PC-3 (cell line): ENCODE results near the gene SLC12A9.

Experiments used
- EZH2phosphoT487 ChIP-seq: fragments of 300-600 bp; sonication (generic); IDR thresholded peaks from 2 replicates; pipeline ENCODE4 v1.6.1; 2018; ENCODE audit warnings: mild to moderate bottlenecking, antibody characterized with exemption, low read length, borderline replicate concordance
- TF ChIP-seq, protein P1 (sequence below): fragments of 300-600 bp; sonication (generic); conservative IDR thresholded peaks from 2 replicates; pipeline ENCODE4 v1.5.1; 2017; ENCODE audit warnings: antibody characterized with exemption, low read depth, mild to moderate bottlenecking, low read length

- TF ChIP-seq, protein P1, sequence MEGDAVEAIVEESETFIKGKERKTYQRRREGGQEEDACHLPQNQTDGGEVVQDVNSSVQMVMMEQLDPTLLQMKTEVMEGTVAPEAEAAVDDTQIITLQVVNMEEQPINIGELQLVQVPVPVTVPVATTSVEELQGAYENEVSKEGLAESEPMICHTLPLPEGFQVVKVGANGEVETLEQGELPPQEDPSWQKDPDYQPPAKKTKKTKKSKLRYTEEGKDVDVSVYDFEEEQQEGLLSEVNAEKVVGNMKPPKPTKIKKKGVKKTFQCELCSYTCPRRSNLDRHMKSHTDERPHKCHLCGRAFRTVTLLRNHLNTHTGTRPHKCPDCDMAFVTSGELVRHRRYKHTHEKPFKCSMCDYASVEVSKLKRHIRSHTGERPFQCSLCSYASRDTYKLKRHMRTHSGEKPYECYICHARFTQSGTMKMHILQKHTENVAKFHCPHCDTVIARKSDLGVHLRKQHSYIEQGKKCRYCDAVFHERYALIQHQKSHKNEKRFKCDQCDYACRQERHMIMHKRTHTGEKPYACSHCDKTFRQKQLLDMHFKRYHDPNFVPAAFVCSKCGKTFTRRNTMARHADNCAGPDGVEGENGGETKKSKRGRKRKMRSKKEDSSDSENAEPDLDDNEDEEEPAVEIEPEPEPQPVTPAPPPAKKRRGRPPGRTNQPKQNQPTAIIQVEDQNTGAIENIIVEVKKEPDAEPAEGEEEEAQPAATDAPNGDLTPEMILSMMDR, result no peak
- TF ChIP-seq EZH2phosphoT487, result no peak
These were observed 11.0 kb downstream of the SLC12A9 start for GRCh38 chr7:100863406-100863950.
